ENCODE results near the gene RBM22.

- TF ChIP-seq CTCF (IDR thresholded peaks at IDR 0.05; ENCODE audit: low read length), result no peak
- TF ChIP-seq EZH2 (IDR thresholded peaks at IDR 0.05; ENCODE audit: borderline replicate concordance, low read length), result no peak
Measured at GRCh38 chr5:150649108-150650020, 51.5 kb downstream of the RBM22 start.
